H9 (cell line): ENCODE data around the gene MT2A. TPM values are rescaled to one million over a fixed set of nuclear protein-coding genes. Genes with fewer than 3 reads are reported as not detected.

Experiments used
- DNase-seq: peaks from one replicate; pipeline ENCODE4 v3.0.0-alpha.2; 2017
- H2AFZ ChIP-seq: one replicate; pipeline ENCODE4 v1.6.1; 2013; ENCODE audit warnings: mild to moderate bottlenecking, low read length, control low read depth, moderate library complexity
- H2AK5ac ChIP-seq: 2 replicates; pipeline ENCODE4 v1.6.1; 2013; ENCODE audit warnings: low read length, control low read depth, mixed read lengths; ENCODE audit not compliant: insufficient read length
- H2BK120ac ChIP-seq: one replicate; pipeline ENCODE4 v1.6.1; 2013; ENCODE audit warnings: low read depth, mild to moderate bottlenecking, low read length, control low read depth, inconsistent platforms; ENCODE audit not compliant: poor library complexity, severe bottlenecking
- H2BK12ac ChIP-seq: 2 replicates; pipeline ENCODE4 v1.6.1; 2013; ENCODE audit warnings: low read length, control low read depth, mixed read lengths, low read depth; ENCODE audit not compliant: insufficient read length
- H2BK15ac ChIP-seq: 2 replicates; pipeline ENCODE4 v1.6.1; 2013; ENCODE audit warnings: low read depth, low read length, control low read depth
- H2BK20ac ChIP-seq: one replicate; pipeline ENCODE4 v1.6.1; 2013; ENCODE audit warnings: low read depth, mild to moderate bottlenecking, low read length, control low read depth, inconsistent platforms; ENCODE audit not compliant: poor library complexity, severe bottlenecking
- H2BK5ac ChIP-seq: 2 replicates; pipeline ENCODE4 v1.6.1; 2013; ENCODE audit warnings: low read length, control low read depth, mixed read lengths; ENCODE audit not compliant: insufficient read length
- H3K14ac ChIP-seq: 2 replicates; pipeline ENCODE4 v1.6.1; 2013; ENCODE audit warnings: low read length, control low read depth; ENCODE audit not compliant: insufficient read depth
- H3K18ac ChIP-seq: 2 replicates; pipeline ENCODE4 v1.6.1; 2013; ENCODE audit warnings: low read depth, mild to moderate bottlenecking, mixed read lengths, low read length, control low read depth; ENCODE audit not compliant: insufficient read length
- H3K23ac ChIP-seq: 2 replicates; pipeline ENCODE4 v1.6.1; 2013; ENCODE audit warnings: low read length, control low read depth, mixed read lengths, low read depth; ENCODE audit not compliant: insufficient read length
- H3K23me2 ChIP-seq: 2 replicates; pipeline ENCODE4 v1.6.1; 2013; ENCODE audit warnings: low read depth, mild to moderate bottlenecking, mixed read lengths, low read length, control low read depth; ENCODE audit not compliant: insufficient read length, poor library complexity, severe bottlenecking
- H3K27ac ChIP-seq: 2 replicates; pipeline ENCODE4 v1.5.1; 2013; ENCODE audit warnings: low read length, control low read depth, mixed read lengths, low read depth; ENCODE audit not compliant: insufficient read length
- H3K27me3 ChIP-seq: 2 replicates; pipeline ENCODE4 v1.6.1; 2013; ENCODE audit warnings: low read length, control low read depth, inconsistent platforms; ENCODE audit not compliant: insufficient read depth
- H3K4ac ChIP-seq: 2 replicates; pipeline ENCODE4 v1.6.1; 2013; ENCODE audit warnings: low read depth, mild to moderate bottlenecking, control low read depth, inconsistent platforms, low read length, moderate library complexity
- H3K4me1 ChIP-seq: 2 replicates; pipeline ENCODE4 v1.6.1; 2013; ENCODE audit warnings: low read length, control low read depth, inconsistent platforms; ENCODE audit not compliant: insufficient read depth
- H3K4me2 ChIP-seq: 2 replicates; pipeline ENCODE4 v1.6.1; 2013; ENCODE audit warnings: low read length, control low read depth, mixed read lengths; ENCODE audit not compliant: insufficient read length, insufficient read depth
- H3K56ac ChIP-seq: 2 replicates; pipeline ENCODE4 v1.6.1; 2013; ENCODE audit warnings: low read depth, mild to moderate bottlenecking, mixed read lengths, low read length, control low read depth; ENCODE audit not compliant: insufficient read length
- H3K79me1 ChIP-seq: 2 replicates; pipeline ENCODE4 v1.6.1; 2013; ENCODE audit warnings: low read depth, mild to moderate bottlenecking, moderate library complexity, low read length, control low read depth, inconsistent platforms; ENCODE audit not compliant: insufficient read depth, poor library complexity, severe bottlenecking
- H3K79me2 ChIP-seq: 2 replicates; pipeline ENCODE4 v1.6.1; 2013; ENCODE audit warnings: low read length, control low read depth, inconsistent platforms; ENCODE audit not compliant: insufficient read depth
- H3K9ac ChIP-seq: 2 replicates; pipeline ENCODE4 v1.6.1; 2013; ENCODE audit warnings: low read length, control low read depth, mixed read lengths; ENCODE audit not compliant: insufficient read length; ENCODE audit errors: extremely low read depth
- H3K9me3 ChIP-seq: one replicate; pipeline ENCODE4 v1.6.1; 2013; ENCODE audit warnings: low read depth, low read length, inconsistent platforms; ENCODE audit not compliant: control insufficient read depth
- H3T11ph ChIP-seq: one replicate; pipeline ENCODE4 v1.6.1; 2013; ENCODE audit warnings: mild to moderate bottlenecking, low read length, control low read depth, inconsistent platforms
- H4K20me1 ChIP-seq: one replicate; pipeline ENCODE4 v1.6.1; 2013; ENCODE audit not compliant: control insufficient read depth, insufficient read length, insufficient read depth
- H4K5ac ChIP-seq: 2 replicates; pipeline ENCODE4 v1.6.1; 2013; ENCODE audit warnings: low read depth, mild to moderate bottlenecking, mixed read lengths, low read length, control low read depth; ENCODE audit not compliant: insufficient read length
- H4K8ac ChIP-seq: replicated peaks from 2 replicates; pipeline ENCODE4 v1.6.1; 2013; ENCODE audit warnings: low read length, control low read depth, mixed read lengths, low read depth; ENCODE audit not compliant: insufficient read length
- H4K91ac ChIP-seq: 2 replicates; pipeline ENCODE4 v1.6.1; 2013; ENCODE audit warnings: low read depth, mild to moderate bottlenecking, moderate library complexity, mixed read lengths, low read length, control low read depth; ENCODE audit not compliant: insufficient read length
- H3K27ac Mint-ChIP-seq, 3 experiments: 2 replicates in 2 of 3; 3 replicates in 1 of 3; pipeline ENCODE4 v1.8.0; 2020 to 2021; ENCODE audit warnings: mixed read lengths in 3 of 3, mild to moderate bottlenecking in 1 of 3, moderate library complexity in 1 of 3
- H3K27me3 Mint-ChIP-seq: 2 replicates; pipeline ENCODE4 v1.8.0; 2021; ENCODE audit warnings: low read depth, mild to moderate bottlenecking, moderate library complexity, mixed read lengths
- H3K36me3 Mint-ChIP-seq, 3 experiments: 2 replicates in 2 of 3; 3 replicates in 1 of 3; pipeline ENCODE4 v1.8.0; 2020 to 2021; ENCODE audit warnings: low read depth in 3 of 3, mixed read lengths in 3 of 3; ENCODE audit not compliant: insufficient read depth in 1 of 3
- H3K4me1 Mint-ChIP-seq, 2 experiments: 2 replicates each; pipeline ENCODE4 v1.8.0; 2020; ENCODE audit warnings: mixed read lengths in 2 of 2
- H3K4me3 Mint-ChIP-seq, 2 experiments: 2 replicates in 1 of 2; 3 replicates in 1 of 2; pipeline ENCODE4 v1.8.0; 2020 to 2021; ENCODE audit warnings: mild to moderate bottlenecking in 2 of 2, mixed read lengths in 2 of 2, moderate library complexity in 1 of 2
- H3K9me3 Mint-ChIP-seq, 2 experiments: 2 replicates in 1 of 2; 3 replicates in 1 of 2; pipeline ENCODE4 v1.8.0; 2020; ENCODE audit warnings: mild to moderate bottlenecking in 2 of 2, mixed read lengths in 2 of 2, moderate library complexity in 1 of 2
- CTCF ChIP-seq: fragments of 200-600 bp; sonication (generic); conservative IDR thresholded peaks from 3 replicates; pipeline ENCODE4 v1.8.0; 2021; ENCODE audit warnings: antibody characterized with exemption, mild to moderate bottlenecking
- whole genome bisulfite sequencing: extraction: QIAGEN DNeasy Blood & Tissue Kit; methylation state at CpG from one replicate; pipeline ENCODE4 v1.1.7; 2013; ENCODE audit warnings: missing lambda C conversion rate, low lambda C conversion rate, mixed read lengths; ENCODE audit not compliant: insufficient read length; ENCODE audit errors: extremely low coverage; 5-methylcytosine and 5-hydroxymethylcytosine counted together
- total RNA-seq: library from RNA; stranded (reverse); gene quantifications from 2 replicates; pipeline ENCODE4 v1.2.1, GENCODE V29; 2021

The MT2A gene
- total RNA-seq, 1 experiment from 2014 or later, result 63.1 TPM

- Histone ChIP-seq H2BK12ac (no peak within 1 kb of the TSS), H3K27me3 (peaks cover 93% of the 10 kb centered on the region), H2BK20ac (no peak within 1 kb of the TSS), H2BK120ac (no peak within 1 kb of the TSS), H3K23ac (no peak within 1 kb of the TSS), H3K56ac (no peak within 1 kb of the TSS), H4K91ac (no peak within 1 kb of the TSS), H4K20me1 (no peaks in the 10 kb centered on the region), H4K5ac (no peak within 1 kb of the TSS), H3K9ac (no peak within 1 kb of the TSS), H4K8ac (no peak within 1 kb of the TSS), H2AFZ (no peak within 1 kb of the TSS), H3T11ph (no peak within 1 kb of the TSS), H3K4me1 (no peaks in the 10 kb centered on the region), H3K4me2 (peak within 1 kb of the TSS; percentile 68), H2AK5ac (no peak within 1 kb of the TSS), H2BK15ac (no peak within 1 kb of the TSS), H3K27ac (no peak within 1 kb of the TSS), H3K79me2 (no peaks in the 10 kb centered on the region), H3K18ac (no peak within 1 kb of the TSS), H3K14ac (no peak within 1 kb of the TSS), H3K4ac (no peak within 1 kb of the TSS), H3K79me1 (no peaks in the 10 kb centered on the region), H3K23me2 (peaks cover 6% of the 10 kb centered on the region), H3K9me3 (no peaks in the 10 kb centered on the region), H2BK5ac (no peak within 1 kb of the TSS)
- WGBS, result no CpG with 5 or more reads among the region's 68 CpGs
- peaks cover 99% of the 10 kb centered on the region for H3K27me3 Mint-ChIP-seq
- peak within 1 kb of the TSS in 1 of 3 experiments; percentile 48; a peak in 1 of 7 replicates for H3K27ac Mint-ChIP-seq
- peak; percentile 78 for DNase-seq
- H3K36me3 Mint-ChIP-seq, result no peaks in the 10 kb centered on the region; a peak in 1 of 7 replicates
- peaks cover 16 to 35% of the 10 kb centered on the region in 2 experiments for H3K4me1 Mint-ChIP-seq
- no peak for TF ChIP-seq CTCF
- H3K9me3 Mint-ChIP-seq, result peaks cover 0 to 9% of the 10 kb centered on the region in 2 experiments; a peak in 2 of 5 replicates
- peak within 1 kb of the TSS; percentile 56 to 81 for H3K4me3 Mint-ChIP-seq
Measured at GRCh38 chr16:56637814-56638750, 29.7 kb downstream of the MT2A start, which contains the start of gene MT1A. TSS of gene MT1A (plus strand) at chr16:56638666. CDS start at chr16:56638739, 73 bp downstream.
